Uterus (tissue), 2 donors: ENCODE measurements around the gene GDF7.

Experiments used
- POLR2A ChIP-seq, 2 donors: fragments of 450-650 bp; IDR thresholded peaks; one replicate each; pipeline ENCODE4 v1.6.1; 2016; ENCODE audit warnings: antibody characterized with exemption in 2 of 2, mild to moderate bottlenecking in 1 of 2, moderate library complexity in 1 of 2
- TF ChIP-seq, protein P1 (sequence below), 4 experiments: fragments of 200-600 bp in 2 of 4; fragments of 450-650 bp in 2 of 4; sonication (generic) in 2 of 4; IDR thresholded peaks; one replicate each; pipeline ENCODE4 v1.5.1; 2016 to 2019; ENCODE audit warnings: antibody characterized with exemption in 4 of 4, mild to moderate bottlenecking in 2 of 4, moderate library complexity in 1 of 4

DNA sequence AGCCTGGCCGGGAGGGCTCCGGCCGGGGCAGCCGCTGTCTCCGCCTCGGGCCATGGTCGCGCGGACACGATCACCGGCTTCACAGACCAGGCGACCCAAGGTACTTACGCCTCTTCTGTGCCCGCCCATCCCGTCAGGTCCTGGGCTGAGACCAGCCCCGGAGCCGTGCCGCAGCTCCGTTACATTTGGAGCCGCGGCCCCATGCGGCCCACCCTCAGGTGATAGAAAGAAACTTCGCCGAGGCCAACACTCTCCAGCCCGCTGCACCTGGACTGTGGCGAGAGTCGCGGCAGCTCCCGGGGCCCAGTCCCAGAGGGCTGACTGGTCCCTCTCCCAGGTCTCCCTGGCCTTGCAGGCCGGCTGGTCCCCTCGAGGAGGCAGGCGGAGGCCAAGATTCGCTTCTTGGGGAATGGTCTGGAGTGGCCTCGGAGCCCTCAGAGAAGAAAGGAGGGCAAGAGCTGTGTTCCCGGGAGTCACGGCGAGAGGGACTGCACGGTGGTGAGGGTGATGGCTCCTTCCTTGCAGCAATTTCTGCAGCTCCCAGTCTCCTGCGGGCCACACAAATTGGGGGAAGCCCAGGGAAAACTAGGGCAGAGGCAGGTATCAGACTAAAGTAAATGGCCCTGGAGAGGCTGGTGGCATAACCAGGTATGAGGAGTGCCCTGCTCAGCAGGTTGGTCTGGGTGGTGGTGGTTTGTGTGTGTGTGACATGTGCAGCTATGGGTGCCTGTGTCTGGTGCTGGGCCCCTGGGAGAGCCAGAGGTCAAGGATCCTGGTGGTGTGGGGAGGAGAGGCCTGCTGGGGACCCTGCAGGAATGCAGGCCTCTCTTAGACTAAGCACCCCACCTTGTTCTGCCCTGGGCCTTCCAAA, 822 bp downstream of the GDF7 start:
- TF ChIP-seq, protein P1, sequence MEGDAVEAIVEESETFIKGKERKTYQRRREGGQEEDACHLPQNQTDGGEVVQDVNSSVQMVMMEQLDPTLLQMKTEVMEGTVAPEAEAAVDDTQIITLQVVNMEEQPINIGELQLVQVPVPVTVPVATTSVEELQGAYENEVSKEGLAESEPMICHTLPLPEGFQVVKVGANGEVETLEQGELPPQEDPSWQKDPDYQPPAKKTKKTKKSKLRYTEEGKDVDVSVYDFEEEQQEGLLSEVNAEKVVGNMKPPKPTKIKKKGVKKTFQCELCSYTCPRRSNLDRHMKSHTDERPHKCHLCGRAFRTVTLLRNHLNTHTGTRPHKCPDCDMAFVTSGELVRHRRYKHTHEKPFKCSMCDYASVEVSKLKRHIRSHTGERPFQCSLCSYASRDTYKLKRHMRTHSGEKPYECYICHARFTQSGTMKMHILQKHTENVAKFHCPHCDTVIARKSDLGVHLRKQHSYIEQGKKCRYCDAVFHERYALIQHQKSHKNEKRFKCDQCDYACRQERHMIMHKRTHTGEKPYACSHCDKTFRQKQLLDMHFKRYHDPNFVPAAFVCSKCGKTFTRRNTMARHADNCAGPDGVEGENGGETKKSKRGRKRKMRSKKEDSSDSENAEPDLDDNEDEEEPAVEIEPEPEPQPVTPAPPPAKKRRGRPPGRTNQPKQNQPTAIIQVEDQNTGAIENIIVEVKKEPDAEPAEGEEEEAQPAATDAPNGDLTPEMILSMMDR (IDR thresholded peaks at IDR 0.05): no peak
- no peak for TF ChIP-seq POLR2A (IDR thresholded peaks at IDR 0.05)
